ENCODE measurements around the gene ZBTB14.

ZBTB14 gene

DNA sequence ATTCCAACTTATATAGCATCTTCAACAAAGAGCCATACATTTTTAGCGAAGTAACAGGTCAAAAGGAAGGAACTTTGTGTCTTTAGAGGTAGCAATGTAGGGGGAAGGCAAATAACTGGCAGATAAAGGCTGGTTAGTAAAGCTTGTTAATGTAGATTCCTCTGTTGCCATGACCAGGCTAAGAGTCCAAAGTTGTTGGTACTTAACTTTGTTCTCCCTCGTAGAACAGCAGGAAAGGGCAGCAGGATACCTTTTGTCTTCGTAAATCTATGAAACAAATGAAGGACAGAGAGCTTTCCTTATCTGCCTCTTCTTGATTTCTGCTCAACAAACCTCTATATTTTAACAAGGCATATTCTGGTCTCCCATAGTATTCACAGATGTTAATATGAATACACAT, 18.6 kb downstream of the ZBTB14 start:
- TF ChIP-seq CTCF (IDR thresholded peaks at IDR 0.05; ENCODE audit: low read depth, low read length): no peak
- DNase-seq (ENCODE audit: low read depth, low spot score): no peak
- in situ Hi-C loops (cut with HindIII; ENCODE audit: low sequenced_read_pairs): no loop called here
- no peak overlapping the region for H3K4me3 ChIP-seq (ENCODE audit: low read depth, low read length)

DNA sequence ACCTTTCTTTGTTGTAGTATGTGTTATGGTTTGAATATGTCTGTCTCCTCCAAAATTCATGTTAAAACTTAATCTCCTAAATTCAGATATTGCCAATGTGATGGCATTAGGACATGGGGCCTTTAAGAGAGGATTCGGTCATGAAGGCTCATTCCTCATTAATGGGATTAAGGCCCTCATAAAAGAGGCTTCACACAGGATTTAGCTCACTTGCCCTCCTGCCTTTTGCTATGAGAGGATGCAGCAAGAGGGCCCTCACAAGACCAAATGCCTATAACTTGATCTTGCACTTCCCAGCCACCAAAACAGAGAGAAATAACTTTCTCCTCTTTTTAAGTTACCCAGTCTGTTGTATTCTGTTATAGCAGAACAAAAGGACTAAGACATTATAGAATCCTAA, 19.7 kb downstream of the ZBTB14 start:
- DNase-seq (ENCODE audit: low read depth, low spot score): no peak
- TF ChIP-seq CTCF (IDR thresholded peaks at IDR 0.05; ENCODE audit: low read depth, low read length): no peak
- no peak overlapping the region for H3K4me3 ChIP-seq (ENCODE audit: low read depth, low read length)
- in situ Hi-C loops (cut with HindIII; ENCODE audit: low sequenced_read_pairs): no loop called here

- in situ Hi-C loops (cut with HindIII; ENCODE audit: low sequenced_read_pairs): no loop called here
- no peak for DNase-seq (ENCODE audit: low read depth, low spot score)
- TF ChIP-seq CTCF (IDR thresholded peaks at IDR 0.05; ENCODE audit: low read depth, low read length): no peak
- H3K4me3 ChIP-seq (ENCODE audit: low read depth, low read length): no peak overlapping the region
These were observed 26.7 kb downstream of the ZBTB14 start for GRCh38 chr18:5268874-5269273.

GRCh38 chr18:5266721-5267120, 28.8 kb downstream of the ZBTB14 start:
- in situ Hi-C loops (cut with HindIII; ENCODE audit: low sequenced_read_pairs): no loop called here
- no peak for DNase-seq (ENCODE audit: low read depth, low spot score)
- H3K4me3 ChIP-seq (ENCODE audit: low read depth, low read length): no peak overlapping the region
- no peak for TF ChIP-seq CTCF (IDR thresholded peaks at IDR 0.05; ENCODE audit: low read depth, low read length)

- DNase-seq (ENCODE audit: low read depth, low spot score): no peak
- no peak overlapping the region for H3K4me3 ChIP-seq (ENCODE audit: low read depth, low read length)
- in situ Hi-C loops (cut with HindIII; ENCODE audit: low sequenced_read_pairs): no loop called here
- TF ChIP-seq CTCF (IDR thresholded peaks at IDR 0.05; ENCODE audit: low read depth, low read length): no peak
These were observed 41.6 kb downstream of the ZBTB14 start for GRCh38 chr18:5253910-5254309.

DNA sequence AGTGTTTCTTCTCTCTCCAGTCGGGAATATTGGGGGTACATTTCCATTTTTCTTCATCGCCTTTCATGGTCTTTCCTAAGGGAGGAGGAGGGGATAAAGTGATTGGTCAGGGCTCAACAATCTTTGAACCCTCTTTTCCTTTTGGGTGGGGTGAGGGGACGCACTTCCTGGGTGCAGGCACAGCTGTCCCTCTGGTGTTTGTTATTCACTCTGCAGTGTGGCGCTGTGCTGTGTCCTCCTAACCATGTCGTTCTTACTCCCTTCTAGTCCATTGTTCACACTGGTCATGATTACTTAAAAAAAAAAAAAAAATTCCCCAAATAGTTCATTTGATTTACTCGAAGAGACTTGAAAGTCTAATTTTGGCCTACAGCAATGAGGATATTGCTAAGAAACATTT, 44.4 kb downstream of the ZBTB14 start:
- no peak for DNase-seq (ENCODE audit: low read depth, low spot score)
- TF ChIP-seq CTCF (IDR thresholded peaks at IDR 0.05; ENCODE audit: low read depth, low read length): no peak
- in situ Hi-C loops (cut with HindIII; ENCODE audit: low sequenced_read_pairs): no loop called here
- H3K4me3 ChIP-seq (ENCODE audit: low read depth, low read length): no peak overlapping the region

- DNase-seq (ENCODE audit: low read depth, low spot score): no peak
- TF ChIP-seq CTCF (IDR thresholded peaks at IDR 0.05; ENCODE audit: low read depth, low read length): no peak
- in situ Hi-C loops (cut with HindIII; ENCODE audit: low sequenced_read_pairs): no loop called here
These were observed 44.9 kb downstream of the ZBTB14 start for GRCh38 chr18:5250603-5251002.

More at GRCh38 chr18:5250603-5251002, 44.9 kb downstream of the ZBTB14 start:
- no peak overlapping the region for H3K4me3 ChIP-seq (ENCODE audit: low read depth, low read length)

All from astrocyte of the spinal cord (primary cell).